Activated CD8-positive, alpha-beta memory T cell treated with anti-CD3 and anti-CD28 coated beads, Interleukin-2, amount 50 U/mL, for 24 hours (primary cell): Measurements from ENCODE around the gene NRXN3.

Experiments used
- DNase-seq: peaks from one replicate; pipeline ENCODE4 v3.0.0-alpha.2; 2020; ENCODE audit errors: extremely low read depth

NRXN3 gene

DNA sequence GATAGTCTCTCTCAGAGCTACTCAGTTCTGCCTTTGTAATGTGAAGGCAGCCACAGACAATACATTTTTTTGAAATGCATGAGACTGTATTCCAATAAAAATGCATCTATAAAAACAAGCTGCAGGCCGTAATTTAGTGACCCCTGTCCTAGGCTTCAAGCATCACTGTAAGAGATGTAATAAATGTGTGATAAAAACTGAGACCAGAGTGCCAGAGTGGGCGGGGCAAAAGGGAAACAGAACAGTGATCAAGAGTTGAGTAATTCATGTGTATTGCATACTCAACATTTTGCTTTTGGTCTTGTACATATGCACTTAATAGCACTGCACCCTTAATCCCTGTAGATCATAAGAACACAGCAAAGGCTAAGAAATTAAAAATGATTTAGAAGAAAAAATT, 1297.7 kb downstream of the NRXN3 start:
- DNase-seq, result no peak

DNA sequence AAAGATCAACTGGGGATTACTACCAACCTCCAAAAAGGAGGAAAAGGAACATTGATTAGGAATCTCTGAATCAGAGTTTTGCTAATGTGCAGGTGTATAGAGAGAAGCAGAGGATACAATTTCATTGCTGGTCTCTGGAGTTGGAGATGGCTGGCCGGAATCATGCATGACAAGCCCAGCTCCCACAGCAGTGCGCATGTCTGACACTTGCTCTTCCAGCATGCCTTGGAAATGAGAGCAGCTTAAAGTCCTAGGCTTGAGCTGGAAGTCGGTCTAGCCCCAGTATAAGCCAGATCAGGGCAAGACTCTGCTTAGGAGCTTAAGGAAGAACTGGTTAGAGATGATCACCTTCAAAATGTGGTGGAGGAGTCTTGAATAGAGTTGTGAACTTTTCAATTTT, 1298.3 kb downstream of the NRXN3 start:
- no peak for DNase-seq

DNA sequence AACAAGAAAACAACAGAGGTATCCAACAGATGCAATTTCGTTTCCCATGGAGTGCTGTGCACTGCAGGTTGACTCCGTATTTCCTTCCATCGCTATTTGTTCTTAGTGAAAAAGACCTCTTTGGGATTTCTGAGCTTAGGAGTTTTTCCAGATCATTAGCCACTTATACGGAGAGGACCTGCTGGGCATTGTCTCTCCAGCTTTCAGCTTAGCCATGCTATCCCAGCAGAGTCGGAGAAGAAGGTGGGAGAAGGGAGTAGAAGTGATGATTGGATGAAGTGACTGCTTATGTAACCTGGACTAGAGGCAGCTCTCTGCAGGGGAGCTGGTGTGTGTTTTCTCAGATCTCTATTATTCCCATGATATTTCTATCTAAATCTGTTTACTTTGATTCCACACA, 1303.5 kb downstream of the NRXN3 start:
- no peak for DNase-seq

DNA sequence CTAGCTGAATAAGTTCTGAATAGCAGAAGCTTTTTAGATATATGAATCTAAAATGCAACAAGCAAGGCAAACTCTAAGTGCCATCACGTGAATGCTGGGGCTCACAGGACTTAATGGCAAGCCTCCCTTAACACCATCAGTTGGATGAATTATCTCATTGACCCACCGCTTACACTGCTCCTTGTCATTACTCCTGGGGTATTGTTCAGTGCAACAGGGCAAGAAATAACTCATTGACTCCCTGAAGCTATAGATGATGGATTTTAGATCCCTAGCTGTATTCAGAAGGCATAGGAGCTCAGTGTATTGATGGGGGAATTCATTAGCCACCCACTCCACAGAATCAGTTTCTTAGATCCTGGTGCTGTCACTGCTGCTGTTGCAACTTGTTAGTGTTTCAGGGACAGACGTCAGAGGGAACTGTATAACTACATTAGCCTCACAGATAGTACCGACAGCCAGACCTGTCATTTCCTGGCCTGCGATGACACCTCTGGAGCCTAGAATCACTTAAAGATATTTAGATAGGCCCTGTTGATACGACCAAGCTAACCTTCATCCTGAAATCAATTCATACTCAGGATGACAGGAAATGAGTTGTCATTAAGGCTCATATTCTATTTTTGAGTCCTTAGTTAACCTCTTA, 1305.8 kb downstream of the NRXN3 start:
- no peak for DNase-seq

DNA sequence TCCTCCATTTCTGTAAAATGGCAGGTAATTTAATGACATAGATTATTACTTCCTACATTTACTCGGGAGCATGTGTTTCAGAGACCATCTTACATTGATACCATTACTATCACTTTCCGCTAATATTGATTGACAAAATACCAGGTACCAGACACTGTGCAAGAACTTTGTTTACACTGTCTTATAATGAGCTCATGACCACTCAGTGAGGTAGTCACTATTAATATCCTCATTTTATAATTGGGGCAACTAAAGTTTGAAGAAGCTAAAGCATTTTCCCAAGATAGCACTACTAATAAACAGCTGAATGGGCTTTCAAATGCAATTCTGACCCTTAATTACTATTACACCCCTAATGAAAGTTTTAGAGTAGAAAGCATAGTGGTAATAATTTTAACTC, 1306.4 kb downstream of the NRXN3 start:
- DNase-seq, result no peak

DNA sequence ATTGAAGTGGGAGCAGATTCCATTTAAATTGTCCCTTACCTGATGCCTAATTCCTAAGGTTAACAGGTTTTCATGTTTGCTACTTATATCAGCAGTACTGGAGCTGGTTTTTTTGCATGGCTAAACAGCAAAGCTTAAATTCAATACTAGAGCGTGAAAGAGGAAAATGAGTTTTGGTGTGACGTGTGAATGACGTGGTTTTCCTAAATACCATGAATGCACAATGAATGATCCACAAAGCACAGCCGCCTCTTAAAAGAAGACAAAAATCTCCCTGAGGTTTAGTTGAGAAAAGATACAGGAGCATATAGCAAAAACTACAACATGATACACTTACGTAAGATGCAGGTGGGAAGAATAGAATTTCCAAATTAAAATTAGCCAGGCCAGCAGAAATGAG, 1310.0 kb downstream of the NRXN3 start:
- DNase-seq, result no peak

DNA sequence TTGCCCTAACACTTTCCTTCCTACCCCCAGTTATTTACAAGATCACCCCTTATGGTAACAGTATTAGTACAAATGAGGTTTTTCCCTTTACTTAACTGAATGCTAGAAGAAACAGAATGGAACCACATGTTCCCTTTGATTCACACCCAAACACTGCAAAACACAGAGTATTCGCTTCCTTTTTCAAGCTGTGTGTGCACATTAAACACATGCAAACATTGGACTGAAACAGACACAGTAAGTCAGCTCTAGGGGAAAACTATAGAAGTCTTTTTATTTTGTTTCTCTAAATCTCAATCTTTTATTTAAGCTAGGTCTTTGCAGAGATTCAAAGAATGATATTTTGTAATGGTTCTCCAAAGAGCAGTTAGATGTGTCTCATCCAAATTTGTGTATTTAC, 1312.7 kb downstream of the NRXN3 start:
- DNase-seq, result no peak

DNA sequence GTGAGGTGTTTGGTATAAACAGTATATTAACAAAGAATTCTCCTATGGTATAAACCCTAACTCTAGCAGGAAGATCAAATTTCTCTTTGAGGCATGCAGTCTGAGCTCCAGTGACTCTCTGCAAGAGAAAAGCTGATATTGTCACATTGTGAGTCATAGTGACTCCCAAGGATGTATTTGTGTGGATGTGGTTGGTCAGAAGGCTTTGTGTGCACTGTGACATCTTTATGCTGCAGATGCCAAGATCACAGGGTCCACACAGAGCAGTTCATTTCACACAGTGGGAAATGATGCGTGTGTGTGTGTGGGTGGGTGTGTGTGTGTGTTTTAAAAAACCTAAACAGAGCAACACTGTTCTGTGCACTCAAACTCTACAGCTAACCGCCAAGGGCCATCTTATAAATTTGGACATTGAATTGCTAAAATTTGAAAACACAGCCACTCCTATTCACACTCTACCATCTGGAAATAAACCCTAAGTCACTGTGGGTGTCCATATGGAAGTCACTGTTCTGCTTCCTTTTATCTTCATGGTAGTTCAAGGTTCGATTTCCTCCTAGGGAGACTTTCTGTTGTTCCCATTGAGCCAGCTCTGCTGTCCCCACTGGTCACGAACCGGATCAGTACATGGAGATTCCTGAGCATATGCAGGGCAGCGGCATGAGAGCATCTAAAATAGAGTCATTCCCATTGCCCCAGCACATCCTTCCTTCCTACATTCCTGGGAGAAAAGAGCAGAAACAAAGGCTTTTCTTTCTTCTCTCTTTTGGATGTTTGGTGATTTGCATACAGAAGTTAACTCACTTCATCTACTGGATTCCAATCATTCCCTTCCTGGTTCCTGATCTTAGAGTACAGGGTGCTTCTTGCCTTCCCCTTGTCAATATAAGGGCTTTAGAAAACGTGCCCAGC, 1313.6 kb downstream of the NRXN3 start:
- no peak for DNase-seq

DNA sequence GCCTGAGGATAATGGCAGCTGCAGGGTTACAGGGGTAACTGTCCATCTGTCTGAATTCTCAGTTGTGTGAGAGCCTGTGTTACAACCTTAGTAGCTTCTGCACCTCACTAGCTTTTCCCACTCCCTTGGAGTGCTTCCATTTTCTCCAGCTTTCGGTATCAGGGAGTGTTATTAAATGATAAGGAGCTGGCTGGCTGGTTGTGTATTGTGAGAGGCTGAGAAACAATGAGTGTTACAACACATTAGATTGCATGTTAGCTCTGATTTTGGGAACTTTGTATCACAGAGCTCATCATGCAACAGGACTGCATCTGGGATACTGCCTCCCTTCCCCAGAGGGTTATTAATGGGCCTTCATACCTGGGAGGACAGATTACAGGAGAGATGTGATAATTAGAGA, 1317.5 kb downstream of the NRXN3 start:
- DNase-seq, result no peak

DNA sequence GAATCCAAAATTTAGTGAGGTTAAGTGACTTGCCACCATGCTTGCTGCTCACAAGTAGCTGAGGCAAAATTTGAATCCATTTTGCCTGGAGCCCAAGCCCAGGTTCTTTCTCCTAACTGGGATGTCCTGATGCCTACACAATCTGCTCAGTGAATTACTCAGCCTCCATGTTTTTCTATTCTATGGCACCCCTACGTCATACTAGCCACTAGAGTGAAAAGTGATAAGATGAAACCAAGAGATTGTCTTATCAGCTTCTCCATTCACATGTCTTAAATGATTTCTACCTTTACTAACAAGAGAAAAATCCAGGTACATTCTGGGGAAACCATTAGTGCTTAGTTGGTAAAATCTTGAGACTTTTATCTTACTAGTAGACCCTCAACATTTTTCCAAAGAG, 1321.0 kb downstream of the NRXN3 start:
- no peak for DNase-seq

DNA sequence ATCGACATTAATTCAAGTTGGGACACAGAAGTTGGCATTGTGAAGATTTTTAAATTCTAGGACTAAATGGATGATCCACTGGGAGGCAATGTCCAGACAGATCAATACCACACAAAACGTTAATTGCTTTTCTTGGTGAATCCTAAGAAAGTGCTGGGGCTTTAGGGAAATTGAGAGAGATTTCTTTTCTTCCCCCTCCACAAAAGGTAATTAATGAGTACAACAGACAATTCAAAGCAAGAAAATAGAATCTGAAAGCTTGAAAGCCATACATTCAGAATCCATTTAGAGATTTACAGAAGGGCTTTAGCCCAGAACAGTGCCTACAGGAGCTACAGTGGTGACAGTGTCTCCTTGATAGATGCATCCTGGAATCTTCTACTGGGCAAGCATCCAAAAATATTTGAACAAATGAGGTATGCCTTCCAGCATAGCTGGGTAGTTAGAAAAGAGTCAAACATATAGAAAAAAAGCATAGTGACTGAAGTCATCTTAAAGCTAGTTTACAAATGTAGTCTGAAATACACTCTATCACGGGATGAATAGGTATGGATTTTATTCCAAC, 1323.0 kb downstream of the NRXN3 start:
- no peak for DNase-seq

DNA sequence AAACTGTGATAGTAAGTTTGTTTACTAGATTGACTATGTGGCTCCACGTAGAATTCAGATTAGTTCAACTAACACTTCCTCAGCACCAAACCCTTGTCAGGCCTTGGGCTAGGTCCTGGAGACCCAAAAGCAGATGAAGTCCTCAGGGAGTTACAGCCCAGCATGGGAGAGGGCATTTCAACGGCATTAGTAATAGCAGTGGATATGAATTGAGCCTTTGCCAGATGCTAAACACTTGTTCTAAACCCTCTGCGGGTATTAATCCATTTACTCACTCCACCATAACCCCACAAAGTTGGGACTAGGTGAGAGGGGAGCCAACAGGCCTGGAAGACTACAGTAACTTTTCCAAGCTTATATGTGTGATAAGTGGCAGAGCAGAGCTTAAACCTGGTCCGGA, 1326.5 kb downstream of the NRXN3 start:
- no peak for DNase-seq

DNA sequence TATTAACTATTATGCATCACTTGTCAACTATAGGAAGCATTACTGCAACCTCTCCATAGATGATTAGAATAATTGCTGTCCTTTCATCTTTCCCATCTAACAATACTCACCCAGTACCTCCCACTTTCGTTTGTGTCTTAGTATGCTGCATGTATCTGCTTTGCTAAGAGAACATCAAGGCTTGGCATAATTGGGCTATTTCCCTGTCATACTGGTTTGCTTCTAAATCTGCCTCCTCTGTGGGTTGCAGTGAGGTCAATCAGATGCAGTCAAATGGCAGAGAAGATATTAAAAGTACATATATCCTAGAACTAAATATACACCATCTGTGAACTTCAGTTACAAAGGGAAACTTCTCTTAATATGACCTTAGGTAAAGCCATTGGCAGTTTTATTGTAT, 1330.3 kb downstream of the NRXN3 start:
- DNase-seq, result no peak

DNA sequence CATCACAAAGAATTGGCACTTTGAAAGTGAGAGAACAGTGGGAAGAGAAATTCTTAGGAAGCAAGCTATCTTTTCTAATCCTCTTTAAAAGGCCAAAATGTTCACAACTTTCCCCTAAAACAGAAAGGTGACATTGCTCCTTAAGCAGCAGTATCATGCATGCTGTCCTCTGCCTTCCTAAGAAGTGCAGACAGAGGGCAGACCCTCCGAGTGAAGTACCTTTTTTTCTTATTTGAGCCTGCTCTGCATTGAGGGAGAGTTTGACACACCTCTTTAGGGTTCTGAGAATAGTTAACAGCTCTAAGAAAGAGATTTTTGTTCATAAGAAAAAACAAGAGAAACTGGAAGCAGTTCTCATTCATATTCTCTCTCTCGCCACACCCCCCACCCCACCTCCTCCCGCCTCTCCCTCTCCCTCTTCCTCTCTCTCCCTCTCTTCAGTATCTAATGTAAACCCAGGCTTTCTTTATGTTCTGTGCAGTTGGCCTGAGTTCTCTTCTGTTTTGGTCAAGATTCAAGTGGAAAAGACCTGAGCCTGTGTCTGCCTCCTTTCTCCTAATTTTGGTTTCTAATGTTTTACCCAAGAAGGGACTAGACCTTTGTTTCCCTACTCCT, 1332.1 kb downstream of the NRXN3 start:
- no peak for DNase-seq

DNA sequence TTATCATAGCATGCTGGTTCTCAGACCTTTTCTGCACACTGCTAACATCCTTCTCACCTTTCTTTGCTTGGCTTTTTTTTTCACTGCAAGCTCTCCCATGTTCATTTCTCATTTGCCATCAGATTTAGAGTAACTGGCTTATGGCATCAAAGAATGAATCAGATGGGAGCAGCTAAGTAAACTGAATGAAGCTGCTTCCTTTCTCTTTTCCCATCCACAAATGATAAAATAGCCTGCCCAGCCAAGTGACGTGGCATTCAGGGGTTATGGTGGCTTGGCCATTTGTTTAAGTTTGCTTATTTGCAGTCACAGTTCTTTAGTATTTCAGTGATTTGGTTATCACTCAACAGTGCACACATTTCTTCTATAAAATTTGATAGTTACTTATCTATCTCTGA, 1332.6 kb downstream of the NRXN3 start:
- no peak for DNase-seq

DNA sequence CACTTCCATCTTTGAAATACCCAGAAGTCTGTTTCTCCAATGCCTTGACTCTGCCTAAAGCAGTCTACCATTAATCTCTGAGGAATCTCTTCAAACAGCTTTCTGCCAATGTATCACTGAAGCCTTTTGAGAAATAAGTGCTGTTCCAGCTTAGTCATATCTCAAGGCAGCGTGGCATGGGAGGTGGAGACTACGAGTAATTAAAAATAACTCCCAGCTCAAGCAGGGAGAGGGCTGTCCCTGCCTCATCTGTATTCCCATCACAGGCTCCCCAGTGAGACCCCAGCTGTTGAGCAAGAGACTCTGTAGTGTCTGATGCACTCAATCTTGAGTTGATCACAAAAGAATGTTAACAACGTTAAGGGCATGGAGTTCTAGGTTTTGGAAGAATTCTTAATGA, 1340.5 kb downstream of the NRXN3 start:
- no peak for DNase-seq

DNA sequence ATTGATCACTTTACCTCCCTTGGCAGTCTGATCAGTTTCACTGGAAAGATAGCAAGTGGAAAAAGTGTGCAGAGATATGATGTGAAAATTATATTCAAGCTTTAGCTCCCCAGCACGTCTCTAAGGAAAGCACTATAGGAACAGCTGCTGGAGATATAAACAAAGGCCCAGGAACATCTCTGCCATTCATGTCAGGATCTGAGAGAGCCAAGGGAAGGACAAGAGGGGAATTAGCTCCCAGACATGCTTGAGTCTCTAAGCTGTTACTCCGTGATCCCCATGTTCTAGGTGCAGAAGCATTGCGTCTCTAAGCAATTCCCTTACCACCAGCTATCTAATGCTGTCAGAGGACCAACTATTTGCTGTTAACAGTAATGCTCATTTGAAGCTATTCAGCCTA, 1341.0 kb downstream of the NRXN3 start:
- no peak for DNase-seq

DNA sequence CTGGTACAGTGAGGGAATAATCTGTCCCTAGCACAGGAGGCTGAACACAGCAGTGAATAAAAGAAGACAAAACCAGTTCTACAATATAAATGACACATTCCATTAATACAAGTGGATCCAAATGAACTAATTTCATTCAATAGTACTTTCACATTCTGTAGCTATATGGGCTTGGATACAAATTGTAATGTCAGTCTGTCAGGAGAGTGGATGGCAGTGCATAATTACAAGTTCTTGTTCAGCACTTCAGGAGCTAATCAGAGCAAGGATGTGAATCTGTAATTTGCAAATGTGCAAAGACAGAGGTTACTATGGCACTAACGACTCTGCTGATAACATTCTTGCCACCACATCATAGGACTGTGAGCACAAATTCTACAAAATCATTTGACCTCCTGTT, 1343.3 kb downstream of the NRXN3 start:
- no peak for DNase-seq

DNA sequence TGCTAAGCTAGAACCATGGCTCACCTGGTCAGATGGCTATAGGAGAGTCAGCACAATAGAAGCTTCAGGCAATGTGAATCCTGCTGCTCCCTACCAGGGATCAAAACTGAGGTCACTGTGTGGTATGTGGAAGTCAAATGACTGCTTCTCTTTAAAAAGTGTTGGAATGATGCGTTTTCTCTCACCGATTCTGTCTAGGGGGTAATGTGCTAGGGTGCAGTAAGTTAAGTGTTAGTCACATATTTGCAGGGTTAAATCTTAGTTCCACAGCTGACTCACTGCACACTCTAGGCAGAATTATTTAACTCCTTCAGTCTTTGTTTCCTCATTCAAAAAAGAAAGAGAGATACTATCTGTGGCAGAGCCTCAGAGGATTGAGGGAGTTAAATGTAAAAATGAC, 1344.5 kb downstream of the NRXN3 start:
- DNase-seq, result no peak

DNA sequence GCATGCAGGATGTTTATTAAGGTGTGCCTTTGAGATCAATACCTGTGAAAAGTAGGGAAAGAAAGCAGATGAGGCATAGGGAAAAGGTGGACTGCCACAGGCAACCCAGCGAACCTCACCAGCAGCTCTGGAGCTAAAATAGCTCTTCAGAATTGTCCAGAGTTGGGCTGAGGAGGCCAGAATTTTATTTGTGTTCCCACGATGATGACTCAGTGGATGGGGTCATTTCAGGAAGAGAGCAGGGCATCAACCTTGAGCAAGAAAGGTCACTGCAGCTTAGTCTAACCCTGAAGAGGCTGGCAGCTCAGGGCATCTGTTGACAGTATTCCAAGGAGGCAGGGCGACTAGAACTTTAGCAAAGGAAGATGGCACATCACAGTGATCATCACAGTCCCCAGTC, 1345.0 kb downstream of the NRXN3 start:
- DNase-seq, result no peak

DNA sequence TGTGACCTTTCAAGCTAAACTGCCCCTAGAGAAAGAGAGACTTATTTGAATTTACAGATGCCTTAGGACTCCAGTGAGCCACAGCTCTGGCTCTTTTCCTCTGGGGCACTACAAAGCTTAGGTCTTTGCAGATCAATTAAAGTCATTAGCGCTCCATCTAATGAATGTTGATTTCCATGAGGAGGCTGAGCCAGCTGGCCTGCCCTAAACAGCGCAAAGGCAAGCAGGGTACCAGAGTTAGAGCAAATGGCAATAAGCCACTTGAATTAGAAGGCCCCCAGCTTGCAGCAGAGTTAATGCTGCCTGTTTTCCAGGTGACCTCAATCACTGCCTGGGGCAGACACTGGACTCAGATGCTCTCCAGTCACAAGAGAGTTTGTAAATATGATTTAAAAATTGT, 1345.8 kb downstream of the NRXN3 start:
- no peak for DNase-seq

DNA sequence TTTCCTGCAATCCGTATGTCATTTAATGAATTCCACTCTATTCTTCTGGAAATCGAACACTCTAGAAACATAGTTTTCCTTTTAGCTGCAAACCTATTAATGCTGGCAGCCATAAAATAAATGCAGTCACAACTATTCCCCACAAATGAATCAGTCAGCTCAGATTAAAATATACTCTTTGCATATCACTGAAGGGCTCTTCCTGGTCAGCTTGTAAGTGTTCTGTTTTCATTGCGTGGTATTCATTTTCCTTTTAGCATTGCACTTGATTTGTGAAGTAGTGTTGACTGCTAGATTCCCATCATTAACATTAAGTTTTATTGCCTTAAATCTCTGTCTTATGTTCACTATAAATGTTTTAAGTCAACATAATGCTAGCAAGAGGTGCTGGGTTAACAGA, 1355.2 kb downstream of the NRXN3 start:
- no peak for DNase-seq
